ENCODE results near the gene FGF22.
A peak's percentile ranks its signal among the peaks of the same experiment; 100 is the strongest.
"Not testable (repeated sequence)": the region's sequence is repeated elsewhere in the genome, so short reads cannot be mapped to it uniquely, and the experiment has no call there.

FGF22 gene

DNA sequence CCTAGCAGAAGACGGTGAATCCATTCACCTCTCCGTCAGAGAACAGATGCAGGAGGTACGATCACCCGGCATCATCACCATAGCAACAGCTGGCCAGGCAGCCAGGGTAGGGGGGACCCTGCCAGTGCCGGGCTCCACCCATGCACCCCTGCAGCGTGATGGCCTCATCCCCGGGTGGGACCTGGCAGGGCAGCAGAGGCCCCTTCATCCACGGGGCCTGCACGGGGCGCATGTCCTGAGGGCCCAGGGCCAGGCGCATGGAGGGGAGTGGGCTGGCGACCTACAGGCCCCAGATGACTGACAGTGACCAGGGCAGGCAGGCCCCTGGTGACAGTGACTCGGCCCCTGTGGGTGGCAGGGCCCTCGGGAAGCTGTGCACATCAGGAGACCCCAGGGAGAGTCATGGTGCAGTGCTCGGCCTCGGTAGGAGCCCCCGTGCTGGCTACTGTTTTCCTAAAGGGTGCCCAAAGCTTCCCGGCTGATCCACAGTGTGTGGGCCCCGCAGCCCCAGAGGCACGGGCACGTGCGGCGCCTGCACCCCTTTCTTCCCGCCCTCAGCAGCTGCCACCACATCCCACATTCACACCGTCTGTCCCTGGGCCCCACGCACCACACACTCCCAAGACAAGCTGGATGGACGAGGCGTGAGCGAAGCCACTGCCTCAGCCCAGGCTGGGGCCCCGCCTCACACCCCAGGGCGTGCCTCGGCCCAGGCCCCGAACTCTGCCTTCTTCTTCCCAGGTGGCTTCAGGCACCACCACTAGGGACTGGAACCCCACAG is 18.6 kb downstream of the FGF22 start:
- peak in 9 of 58 donors; percentile 6 to 50 (median 17) for DNase-seq

DNA sequence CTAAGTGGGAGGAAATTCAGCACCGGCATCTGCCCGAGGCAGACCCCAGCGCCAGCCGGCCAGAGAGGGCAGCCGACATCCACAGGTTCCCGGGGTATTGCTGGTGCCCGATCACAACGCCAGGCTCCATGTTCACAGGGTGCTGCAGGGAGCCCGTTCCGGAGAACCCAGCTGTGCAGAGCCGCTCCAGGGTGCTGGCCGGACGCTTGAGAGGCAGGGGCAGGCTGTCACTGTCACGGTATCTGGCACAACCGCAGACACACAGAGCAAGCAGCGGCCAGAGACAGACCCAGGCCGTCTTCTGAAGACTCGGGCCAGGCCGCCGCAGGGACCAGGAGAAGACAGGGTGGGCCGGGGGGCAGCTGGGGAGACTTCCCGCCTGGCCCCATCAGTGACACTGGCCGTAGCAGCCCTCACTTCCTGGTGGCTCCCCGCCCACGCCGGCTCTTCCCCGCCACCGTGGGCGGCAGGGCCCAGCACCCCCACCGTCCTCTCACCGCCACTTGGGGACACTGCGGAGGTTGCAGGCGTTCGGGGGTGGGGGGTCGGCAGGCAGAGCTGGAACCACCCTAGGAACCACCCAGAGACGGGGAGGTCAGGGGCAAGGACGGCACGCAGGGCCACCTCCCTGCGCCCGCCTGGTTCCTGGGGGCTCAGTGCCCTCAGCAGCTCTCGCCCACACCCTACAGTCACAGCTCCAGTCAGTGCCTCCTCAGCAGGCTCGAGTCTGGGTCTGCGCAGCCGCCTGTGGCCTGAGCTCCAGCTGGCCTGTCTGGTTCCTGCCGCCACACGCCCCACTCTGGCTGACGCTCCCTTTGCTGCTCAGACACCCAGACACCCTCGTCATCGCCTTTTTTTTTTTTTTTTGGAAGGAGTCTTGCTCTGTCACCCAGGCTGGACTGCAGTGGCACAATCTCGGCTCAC is 19.5 kb downstream of the FGF22 start:
- peak in 26 of 58 donors; percentile 10 to 71 (median 30) for DNase-seq

DNA sequence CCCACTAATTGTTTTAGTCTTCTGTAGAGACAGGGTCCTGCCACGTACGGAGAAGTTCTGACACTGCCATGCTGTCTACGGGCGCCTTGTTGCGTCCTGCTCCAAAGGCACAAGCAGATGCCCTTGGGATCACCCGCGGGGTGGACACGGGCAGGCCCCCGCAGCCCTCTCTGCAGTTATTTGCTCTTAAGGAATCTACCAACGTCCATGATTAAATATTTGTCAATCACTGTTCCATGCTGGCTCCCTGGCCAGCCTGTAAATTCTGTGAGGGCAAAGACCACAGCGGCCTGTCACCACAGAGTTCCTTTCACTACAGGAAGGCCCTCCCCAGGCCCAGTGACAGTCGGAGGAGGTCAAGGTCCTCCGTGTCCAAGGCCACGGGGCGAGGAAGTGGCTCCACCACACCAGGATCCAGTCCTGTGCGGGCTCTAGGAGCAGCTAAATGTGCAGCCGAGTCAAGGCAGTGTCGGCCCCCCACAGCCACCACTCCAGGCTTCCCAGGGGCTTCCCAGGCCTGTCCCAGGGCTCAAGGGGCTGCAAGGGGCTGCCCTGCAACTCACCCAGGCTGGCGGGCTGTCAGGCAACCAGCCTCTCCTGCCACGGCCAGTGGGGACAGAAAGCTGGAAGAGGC is 21.2 kb downstream of the FGF22 start:
- no peak for DNase-seq

DNA sequence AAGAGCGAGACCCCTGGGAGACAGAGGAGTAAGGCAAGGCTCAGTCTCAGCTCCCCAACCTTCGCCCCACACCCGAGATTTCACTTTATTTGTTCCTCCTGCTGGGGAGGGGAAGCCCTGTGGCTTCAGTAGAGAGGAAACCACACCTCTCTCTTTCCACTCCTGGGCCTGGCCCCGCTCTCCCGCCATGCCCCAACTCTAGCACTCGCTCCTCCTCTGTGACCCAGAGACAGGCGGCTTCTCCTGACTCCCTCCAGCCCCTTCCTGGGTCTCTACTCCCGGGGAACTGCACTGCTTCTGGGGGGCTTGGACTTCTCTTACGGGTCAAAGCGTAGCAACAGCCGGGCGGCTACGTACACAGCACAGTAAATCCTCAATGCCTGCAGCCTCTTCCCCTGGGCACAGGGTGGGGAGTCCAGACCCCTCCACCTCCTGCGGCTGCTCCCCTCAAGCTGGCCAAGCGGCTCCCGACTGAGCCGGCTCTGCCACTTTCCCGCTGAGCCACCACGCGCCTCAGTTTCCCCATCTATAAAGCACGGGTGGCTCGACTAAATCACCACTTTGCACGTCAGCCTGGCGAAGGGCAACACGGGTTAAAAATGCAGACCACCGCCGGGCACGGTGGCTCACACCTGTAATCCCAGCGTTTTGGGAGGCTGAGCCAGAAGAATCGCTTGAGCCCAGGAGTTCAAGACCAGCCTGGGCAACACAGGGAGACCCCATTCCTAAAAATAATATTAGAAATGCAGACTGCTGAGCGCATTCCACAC is 21.9 kb downstream of the FGF22 start:
- no peak for DNase-seq

DNA sequence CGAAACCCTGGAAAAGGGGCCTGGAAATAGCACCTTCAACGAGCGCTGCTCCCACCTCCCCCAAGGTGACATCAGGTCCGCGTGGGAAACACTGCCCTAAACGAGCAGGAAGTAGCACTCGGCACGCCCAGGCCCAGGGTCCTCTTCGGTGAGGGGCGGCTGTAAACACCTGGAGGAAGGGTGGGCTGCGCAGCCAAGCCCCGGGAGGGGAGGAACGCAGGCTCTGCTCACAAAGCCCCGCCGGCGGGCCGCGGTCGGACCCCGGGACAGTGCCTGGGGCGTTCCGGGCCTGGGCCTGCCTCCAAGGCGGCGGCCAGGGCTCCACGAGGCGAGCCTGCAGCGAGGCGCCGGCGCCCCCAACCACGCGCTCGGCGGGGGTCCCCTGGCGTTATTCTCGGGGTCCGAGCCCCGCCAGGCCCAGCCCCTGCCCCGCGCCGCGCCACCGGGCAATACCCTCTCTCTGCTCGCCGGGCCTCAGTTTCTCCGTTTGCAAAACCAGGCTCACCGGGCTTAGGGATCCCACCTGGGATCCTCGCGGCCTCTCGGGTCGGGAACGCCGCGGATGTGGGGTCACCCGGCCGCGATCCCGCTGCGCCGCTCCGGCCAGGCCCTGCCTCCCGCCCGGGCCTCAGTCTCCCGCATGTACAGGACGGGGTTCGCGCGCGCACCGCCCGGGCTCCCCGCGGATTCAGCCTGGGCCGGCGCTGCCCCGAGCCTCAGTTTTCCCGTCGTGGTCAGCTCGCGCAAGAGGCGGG is 22.7 kb downstream of the FGF22 start:
- DNase-seq = no peak

DNA sequence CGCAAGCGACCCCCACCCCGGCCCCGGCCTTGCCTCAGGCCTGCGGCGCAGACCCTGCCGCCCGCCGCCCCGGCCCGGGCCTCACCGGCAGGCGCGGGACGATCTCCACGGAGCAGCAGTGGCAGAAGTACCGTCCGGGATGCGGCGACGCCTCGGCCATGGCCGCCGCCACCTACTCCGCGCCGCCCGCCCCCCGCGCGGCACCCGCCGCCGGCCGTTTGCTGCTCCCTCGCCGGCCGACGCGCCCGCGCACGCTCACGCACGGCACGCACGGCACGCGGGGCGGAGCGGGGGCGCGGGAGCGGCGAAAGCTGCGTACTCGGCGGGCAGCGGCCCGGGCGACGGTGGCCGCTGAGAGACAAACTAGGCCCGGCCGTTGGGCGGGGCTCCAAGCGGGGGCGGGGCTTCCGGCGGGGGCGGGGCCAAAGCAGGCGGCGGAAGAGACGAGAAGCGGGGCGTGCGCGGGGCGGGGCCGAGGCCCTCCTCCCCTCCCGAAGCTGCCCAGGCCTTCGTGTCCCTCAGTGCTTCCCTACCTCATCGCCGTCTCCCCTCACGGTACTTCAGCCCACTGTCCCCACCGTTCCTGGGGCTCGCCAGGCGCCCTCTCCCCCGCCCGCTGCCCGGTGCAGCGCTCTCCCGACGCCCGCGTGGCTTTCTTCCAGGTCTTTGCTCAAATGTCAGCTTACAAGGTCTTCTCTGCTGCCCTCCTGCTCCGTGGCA is 23.4 kb downstream of the FGF22 start, which contains the start of gene RNF126:
Gene RNF126 (minus strand): TSS at position 253 of the 720 bp plus-strand sequence. CDS start 93 bp downstream, at position 160.
- DNase-seq = peak; percentile 52 to 94 (median 87)

DNA sequence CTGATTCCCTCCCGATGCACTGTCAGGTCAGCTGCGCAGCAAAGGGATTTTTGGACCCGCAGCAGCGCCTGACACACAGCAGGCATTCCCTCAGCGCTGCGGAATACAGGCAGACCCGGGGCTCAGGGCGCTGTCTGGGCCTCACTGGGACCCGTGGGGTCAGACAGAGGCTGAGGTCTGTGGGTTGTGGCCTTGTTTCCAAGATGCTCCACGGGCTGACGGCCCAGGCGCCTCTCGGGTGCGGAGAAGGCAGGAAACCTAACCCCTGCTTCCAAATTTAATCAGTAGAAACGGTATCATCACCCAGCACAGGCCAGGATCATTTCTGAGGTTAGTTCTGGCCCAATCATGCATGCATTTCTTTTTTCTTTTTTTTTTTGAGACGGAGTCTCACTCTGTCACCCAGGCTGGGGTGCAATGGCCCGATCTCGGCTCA is 24.0 kb downstream of the FGF22 start:
- no peak for DNase-seq

DNA sequence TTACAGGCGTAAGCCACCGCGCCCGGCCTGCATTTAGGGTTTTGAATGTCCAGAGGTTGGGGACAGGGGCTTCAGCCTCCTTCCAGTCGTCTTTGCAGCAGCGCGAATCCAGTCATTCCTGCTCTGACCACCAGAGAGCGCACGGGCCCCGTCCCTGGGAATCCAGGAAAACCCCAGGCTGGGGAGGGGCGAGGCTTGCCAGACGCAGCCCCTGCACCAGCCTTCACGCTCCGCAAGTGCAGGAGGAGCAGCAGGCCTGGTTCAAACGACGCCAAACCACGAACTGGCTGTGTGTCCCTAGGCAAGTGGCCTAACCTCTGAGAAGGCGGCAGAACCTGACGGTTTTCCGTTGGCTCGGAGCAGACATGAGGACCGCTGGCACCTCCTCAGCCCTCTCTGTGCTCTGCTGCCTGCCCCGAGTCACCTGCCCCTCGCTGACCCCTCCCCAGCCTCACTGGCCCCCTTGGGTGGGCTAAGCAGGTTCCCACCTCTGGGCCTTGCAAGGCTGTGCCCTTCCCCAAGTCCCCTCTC is 25.3 kb downstream of the FGF22 start:
- DNase-seq = peak in 57 of 58 donors; percentile 8 to 86 (median 65)

DNA sequence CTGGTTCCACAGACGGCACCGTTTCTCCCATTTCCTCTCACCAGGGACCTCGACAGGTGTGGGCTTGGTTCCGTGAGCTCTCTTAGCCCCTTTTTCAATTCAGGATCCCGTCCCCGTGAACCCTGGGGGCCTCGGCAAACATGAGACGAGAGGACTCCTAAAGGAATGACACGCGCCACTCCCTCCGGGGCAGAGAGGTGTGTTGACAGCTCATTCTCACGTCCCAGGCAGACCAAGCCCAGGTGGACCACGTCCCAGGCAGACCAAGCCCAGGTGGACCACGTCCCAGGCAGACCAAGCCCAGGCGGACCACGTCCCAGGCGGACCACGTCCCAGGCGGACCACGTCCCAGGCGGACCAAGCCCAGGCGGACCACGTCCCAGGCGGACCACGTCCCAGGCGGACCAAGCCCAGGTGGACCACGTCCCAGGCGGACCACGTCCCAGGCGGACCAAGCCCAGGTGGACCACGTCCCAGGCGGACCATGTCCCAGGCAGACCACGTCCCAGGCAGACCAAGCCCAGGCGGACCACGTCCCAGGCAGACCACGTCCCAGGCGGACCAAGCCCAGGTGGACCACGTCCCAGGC is 27.4 kb downstream of the FGF22 start:
- DNase-seq = not testable (repeated sequence)

DNA sequence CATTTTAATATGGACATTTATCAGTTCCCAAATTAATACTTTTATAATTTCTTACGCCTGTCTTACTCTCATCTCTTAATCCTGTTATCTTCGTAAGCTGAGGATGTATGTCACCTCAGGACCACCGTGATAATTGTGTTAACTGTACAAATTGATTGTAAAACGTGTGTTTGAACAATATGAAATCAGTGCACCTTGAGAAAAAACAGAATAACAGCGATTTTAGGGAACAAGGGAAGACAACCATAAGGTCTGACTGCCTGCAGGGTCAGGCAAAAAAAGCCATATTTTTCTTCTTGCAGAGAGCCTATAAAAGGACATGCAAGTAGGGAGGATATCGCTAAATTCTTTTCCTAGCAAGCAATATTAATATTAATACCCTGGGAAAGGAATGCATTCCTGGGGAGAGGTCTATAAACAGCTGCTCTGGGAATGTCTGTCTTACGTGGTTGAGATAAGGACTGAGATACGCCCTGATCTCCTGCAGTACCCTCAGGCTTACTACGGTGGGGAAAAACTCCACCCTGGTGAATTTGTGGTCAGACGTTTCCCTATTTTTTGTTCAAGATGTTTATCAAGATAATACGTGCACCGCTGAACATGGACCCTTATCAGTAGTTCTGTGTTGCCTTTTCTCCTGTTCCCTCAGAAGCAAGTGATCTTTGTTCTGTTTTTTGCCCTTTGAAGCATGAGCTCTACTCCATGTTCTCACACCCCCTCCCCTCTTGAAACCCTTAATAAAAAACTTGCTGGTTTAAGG is 29.2 kb downstream of the FGF22 start:
- DNase-seq = not testable (repeated sequence)

DNA sequence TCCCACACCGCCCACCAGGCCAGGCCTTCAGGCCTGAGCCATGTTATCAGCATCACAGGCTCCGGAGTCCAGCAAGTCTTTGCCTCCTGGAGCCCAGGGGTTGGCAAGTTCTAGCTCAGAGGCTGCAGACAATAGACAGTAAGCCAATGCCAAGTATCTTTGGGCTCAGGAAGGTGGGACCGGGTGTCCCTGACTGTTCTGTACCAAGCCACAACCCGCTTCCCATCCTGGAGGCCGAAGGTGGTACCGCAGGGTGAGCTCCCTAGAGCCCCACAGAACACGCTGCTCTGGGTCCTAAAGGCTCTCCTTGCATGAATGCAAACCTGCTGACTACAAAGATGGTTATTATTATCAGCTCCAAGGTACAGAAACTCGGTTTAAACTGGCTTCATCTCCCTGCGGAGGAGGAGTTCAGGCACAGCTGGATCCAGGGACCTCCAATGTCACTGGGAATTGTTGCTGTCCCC is 31.0 kb downstream of the FGF22 start:
- no peak for DNase-seq

DNA sequence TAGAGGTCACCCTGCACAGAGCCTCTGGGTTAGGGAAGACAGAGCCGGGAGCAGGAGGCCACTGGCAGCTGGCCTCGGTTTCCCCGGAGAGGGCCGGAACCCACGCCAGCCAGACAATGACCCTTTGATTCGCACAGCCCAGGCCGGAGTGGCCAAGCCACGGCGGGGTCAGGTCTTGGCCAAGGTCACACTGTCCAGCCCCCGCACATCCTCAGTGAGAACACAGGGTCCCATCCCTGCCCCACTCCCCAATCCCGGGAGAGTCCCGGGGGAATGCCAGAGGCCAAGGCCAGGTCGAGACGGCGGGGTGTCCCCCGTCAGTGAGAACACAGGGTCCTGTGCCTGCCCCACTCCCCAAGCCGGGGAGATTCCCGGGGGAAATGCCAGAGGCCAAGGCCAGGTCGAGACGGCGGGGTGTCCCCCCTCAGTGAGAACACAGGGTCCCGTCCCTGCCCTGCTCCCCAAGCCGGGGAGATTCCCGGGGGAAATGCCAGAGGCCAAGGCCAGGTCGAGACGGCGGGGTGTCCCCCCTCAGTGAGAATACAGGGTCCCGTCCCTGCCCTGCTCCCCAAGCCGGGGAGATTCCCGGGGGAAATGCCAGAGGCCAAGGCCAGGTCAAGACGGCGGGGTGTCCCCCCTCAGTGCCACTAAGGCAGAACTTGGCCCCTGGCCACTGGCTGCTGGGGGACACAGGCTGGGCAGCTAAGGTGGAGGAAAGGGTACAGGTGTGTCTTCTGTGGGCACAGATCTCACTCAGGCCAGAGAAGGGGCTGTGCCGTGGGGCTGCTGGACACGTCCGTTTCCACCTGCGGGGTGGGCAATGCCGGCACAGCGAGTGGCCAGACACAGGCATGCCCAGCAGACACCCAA is 34.8 kb downstream of the FGF22 start:
- peak in 19 of 58 donors; percentile 0 to 59 (median 31) for DNase-seq

DNA sequence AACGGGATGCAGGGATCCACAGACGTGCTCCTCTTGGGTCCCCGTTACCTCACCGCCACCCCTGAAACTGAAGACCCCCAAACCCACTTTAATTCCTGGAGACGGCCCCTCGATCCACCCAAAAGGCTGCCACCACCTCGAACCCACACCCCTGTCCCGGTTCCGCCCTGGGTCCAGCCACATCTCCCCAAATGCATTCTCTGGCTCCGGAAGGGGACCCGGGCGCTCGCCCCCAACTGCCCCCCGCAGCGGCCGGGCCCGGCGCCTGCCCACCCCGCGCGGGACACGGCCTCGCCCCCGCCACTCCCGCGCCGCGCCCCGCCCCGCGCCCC is 36.3 kb downstream of the FGF22 start:
- no peak for DNase-seq

DNA sequence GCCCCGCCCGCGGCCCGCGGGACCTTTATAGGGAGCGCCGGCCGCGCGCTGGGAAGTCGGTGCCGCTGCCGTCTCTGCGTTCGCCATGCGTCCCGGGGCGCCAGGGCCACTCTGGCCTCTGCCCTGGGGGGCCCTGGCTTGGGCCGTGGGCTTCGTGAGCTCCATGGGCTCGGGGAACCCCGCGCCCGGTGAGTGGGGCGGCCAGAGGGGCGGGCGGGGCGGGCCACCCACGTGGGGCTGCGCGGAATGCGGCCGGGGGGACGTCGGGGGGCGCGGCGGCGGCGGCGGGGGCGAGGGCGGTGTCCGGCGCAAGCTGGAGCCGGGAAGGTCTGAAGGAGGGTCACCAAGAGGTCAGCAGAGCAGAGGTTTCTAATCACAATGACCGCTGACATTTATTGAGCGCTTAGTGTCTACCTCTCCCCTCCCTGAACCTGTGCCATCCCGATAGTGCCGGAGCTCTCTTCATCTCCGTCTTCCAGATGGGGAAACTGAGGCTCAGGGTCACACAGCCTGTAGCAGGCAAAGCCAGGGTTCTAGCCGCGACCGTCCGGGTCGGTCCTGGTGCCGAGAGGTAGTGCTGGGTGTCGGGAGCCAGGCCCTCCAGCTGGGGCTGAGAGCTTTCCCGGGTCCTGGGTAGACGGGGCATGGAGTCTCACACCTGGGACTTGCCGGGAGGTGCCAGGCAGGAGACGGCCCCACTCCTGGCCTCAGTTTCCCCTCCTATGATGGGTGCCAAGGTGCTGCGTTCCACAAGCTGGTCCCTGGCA is 36.8 kb downstream of the FGF22 start, which contains the start of gene FSTL3:
Gene FSTL3 (plus strand): TSS at position 54 of the 767 bp plus-strand sequence. CDS start 32 bp downstream, at position 86.
- DNase-seq = peak in 1 of 58 donors; percentile 13

DNA sequence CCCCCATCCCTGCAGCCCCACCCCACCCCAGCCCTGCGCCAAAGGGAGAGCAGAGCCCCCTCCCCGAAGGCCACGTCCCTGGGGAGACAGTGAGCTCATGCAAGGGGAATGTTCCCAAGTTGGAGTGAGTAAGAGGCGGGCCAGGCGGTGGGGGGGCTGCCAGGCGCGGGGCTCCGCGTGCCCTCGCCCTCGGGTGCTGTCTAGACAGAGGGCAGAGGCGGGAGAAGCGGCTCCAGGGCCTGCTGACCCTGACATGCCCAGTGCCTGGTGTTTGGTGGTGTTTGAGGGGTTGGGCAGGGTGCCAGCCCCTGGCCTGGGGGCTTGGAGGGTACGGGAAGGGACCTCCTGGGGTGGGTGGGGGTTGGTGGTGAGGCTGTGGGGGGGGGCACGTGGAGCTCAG is 37.5 kb downstream of the FGF22 start:
- peak in 8 of 58 donors; percentile 8 to 44 (median 19) for DNase-seq

Data from anterior cingulate cortex (tissue), 58 donors.